Heart left ventricle (tissue), 16 donors: Measurements from ENCODE around the gene MEX3B. TPM values are rescaled to one million over a fixed set of nuclear protein-coding genes. Genes with fewer than 3 reads are reported as not detected.

Source experiments
- ATAC-seq, 4 donors: fragments of 200-7000 bp; cut with Tn5 transposase; one replicate each; pipeline ENCODE4 v1.9.1; 2020 to 2022; ENCODE audit warnings: moderate library complexity in 4 of 4, mild to moderate bottlenecking in 3 of 4, moderate number of reproducible peaks in 1 of 4
- DNase-seq, 5 donors: peaks; one replicate each; pipeline ENCODE4 v3.0.0-alpha.2; 2020
- H3K27ac ChIP-seq, 12 donors: fragments of 200-600 bp; sonication (generic) in 4 of 12; one replicate each; pipeline versions ENCODE4 v1.5.0 to v1.8.0; 2016 to 2022; ENCODE audit warnings: mild to moderate bottlenecking in 2 of 12
- H3K27me3 ChIP-seq, 9 donors: fragments of 200-600 bp; sonication (generic) in 2 of 9; one replicate each; pipeline versions ENCODE4 v1.5.1 to v1.8.0; 2016 to 2022; ENCODE audit warnings: mild to moderate bottlenecking in 3 of 9
- H3K36me3 ChIP-seq, 9 donors: fragments of 200-600 bp; sonication (generic) in 2 of 9; one replicate each; pipeline versions ENCODE4 v1.5.0 to v1.8.0; 2018 to 2022; ENCODE audit warnings: mild to moderate bottlenecking in 2 of 9
- H3K4me1 ChIP-seq, 12 donors: fragments of 200-600 bp; sonication (generic) in 4 of 12; one replicate each; pipeline versions ENCODE4 v1.5.0 to v1.8.0; 2016 to 2022; ENCODE audit warnings: mild to moderate bottlenecking in 3 of 12
- H3K4me3 ChIP-seq, 12 donors: fragments of 200-600 bp; sonication (generic) in 4 of 12; one replicate each; pipeline versions ENCODE4 v1.5.0 to v1.8.0; 2017 to 2022; ENCODE audit warnings: mild to moderate bottlenecking in 9 of 12, moderate library complexity in 4 of 12
- H3K9me3 ChIP-seq, 12 donors: fragments of 200-600 bp; sonication (generic) in 4 of 12; one replicate each; pipeline versions ENCODE4 v1.5.0 to v1.8.0; 2016 to 2022; ENCODE audit warnings: mild to moderate bottlenecking in 1 of 12
- POLR2A ChIP-seq, 2 donors: fragments of 450-650 bp; IDR thresholded peaks; one replicate each; pipeline ENCODE4 v1.6.1; 2017; ENCODE audit warnings: antibody characterized with exemption in 2 of 2, mild to moderate bottlenecking in 2 of 2, moderate library complexity in 2 of 2
- WGBS, 4 donors: extraction: QIAGEN DNeasy Blood & Tissue Kit in 2 of 4; methylation state at CpG; one replicate each; pipeline versions ENCODE4 v1.1.5 to v1.1.7; 2013 to 2018; 5-methylcytosine and 5-hydroxymethylcytosine counted together
- intact Hi-C, 10 donors: fragments of 100-400 bp; cut with DNase I; formaldehyde crosslinking; loops; one replicate each; pipeline versions ENCODE4 v1.11.1 to v1.14.2; 2022
- polyA plus RNA-seq, 2 donors: library from polyadenylated mRNA; stranded (reverse); fragments of 200-250 nt; gene quantifications; one replicate each; pipeline ENCODE4 v1.2.3, GENCODE V29; 2013
- total RNA-seq, 9 donors: library from RNA; depleted of rRNA in 2 of 9; stranded (reverse); fragments of >200 nt in 2 of 9; fragmentation: NEBNext Ultra II Directional in 3 of 9; extraction: Animal tissue kit (Norgen Biotek cat#: 25700) in 3 of 9; gene quantifications; one replicate each; pipeline versions ENCODE4 v1.1.0 to v1.2.4, GENCODE V29; 2016 to 2023
- TF ChIP-seq, protein P1 (sequence below), 12 donors: fragments of 200-600 bp; sonication (generic) in 4 of 12; IDR thresholded peaks; one replicate each; pipeline versions ENCODE4 v1.5.0 to v1.8.0; 2018 to 2022; ENCODE audit warnings: antibody characterized with exemption in 12 of 12, mild to moderate bottlenecking in 5 of 12
- donor health status: ischemic (EF 13 %, LVEDD 7.1; RV severe dilation, severe dysfunction).
- donor health status: healthy with polysubstance abuse.
- donor health status: DM: no; HTN: yes; CAD: no.
- donor health status: DM: no; HTN: no; CAD: no.
- donor health status: ischemic (EF 25% LVEDD 6.9; RV normal size, moderate dysfunction).
- donor health status: ischemic (EF 25% LVEDD 5.7; RV mildly dilated, moderate dysfunction).
- donor health status: healthy.
- donor health status: DM: yes; HTN: yes; CAD: no.
- donor health status: ischemic (EF 35%, LVEDD 5.7; RV mildly dilated, moderate dysfunction).
- donor health status: nonischemic (EF 11% LVEDD 7.7; RV severe dilation, severe dysfunction).
- donor health status: DM: yes; HTN: yes; CAD: no.
- donor health status: PGD.
- donor health status: ischemic (EF 29% LVEDD 5.4; RV normal size, mild dysfunction).
- donor health status: nonischemic (EF 23%, LVEDD 6.1; RV moderate dilation, normal function).

Gene MEX3B
- total and polyA plus RNA-seq, 11 donors, result 1.3 to 5.3 (median 3.0) TPM

- no peak for ATAC-seq
- no peaks in the 10 kb centered on the region for H3K27me3 ChIP-seq
- intact Hi-C loops, result no loop called here
- 69 to 81% (median 80%) methylated on average over 3 of the region's 3 CpGs for WGBS, 4 donors
- TF ChIP-seq POLR2A (IDR thresholded peaks at IDR 0.05), result no peak
- TF ChIP-seq, protein P1, sequence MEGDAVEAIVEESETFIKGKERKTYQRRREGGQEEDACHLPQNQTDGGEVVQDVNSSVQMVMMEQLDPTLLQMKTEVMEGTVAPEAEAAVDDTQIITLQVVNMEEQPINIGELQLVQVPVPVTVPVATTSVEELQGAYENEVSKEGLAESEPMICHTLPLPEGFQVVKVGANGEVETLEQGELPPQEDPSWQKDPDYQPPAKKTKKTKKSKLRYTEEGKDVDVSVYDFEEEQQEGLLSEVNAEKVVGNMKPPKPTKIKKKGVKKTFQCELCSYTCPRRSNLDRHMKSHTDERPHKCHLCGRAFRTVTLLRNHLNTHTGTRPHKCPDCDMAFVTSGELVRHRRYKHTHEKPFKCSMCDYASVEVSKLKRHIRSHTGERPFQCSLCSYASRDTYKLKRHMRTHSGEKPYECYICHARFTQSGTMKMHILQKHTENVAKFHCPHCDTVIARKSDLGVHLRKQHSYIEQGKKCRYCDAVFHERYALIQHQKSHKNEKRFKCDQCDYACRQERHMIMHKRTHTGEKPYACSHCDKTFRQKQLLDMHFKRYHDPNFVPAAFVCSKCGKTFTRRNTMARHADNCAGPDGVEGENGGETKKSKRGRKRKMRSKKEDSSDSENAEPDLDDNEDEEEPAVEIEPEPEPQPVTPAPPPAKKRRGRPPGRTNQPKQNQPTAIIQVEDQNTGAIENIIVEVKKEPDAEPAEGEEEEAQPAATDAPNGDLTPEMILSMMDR (IDR thresholded peaks at IDR 0.05), result no peak
- H3K9me3 ChIP-seq, result peaks cover 0 to 5% (median 0%) of the 10 kb centered on the region in 12 donors
- H3K36me3 ChIP-seq, result no peaks in the 10 kb centered on the region
- H3K4me3 ChIP-seq, result no peak overlapping the region
- DNase-seq, result no peak
- H3K4me1 ChIP-seq, result no peaks in the 10 kb centered on the region
- H3K27ac ChIP-seq, result no peak overlapping the region
These were observed 45.9 kb upstream of the MEX3B start for GRCh38 chr15:82091636-82092140.

DNA sequence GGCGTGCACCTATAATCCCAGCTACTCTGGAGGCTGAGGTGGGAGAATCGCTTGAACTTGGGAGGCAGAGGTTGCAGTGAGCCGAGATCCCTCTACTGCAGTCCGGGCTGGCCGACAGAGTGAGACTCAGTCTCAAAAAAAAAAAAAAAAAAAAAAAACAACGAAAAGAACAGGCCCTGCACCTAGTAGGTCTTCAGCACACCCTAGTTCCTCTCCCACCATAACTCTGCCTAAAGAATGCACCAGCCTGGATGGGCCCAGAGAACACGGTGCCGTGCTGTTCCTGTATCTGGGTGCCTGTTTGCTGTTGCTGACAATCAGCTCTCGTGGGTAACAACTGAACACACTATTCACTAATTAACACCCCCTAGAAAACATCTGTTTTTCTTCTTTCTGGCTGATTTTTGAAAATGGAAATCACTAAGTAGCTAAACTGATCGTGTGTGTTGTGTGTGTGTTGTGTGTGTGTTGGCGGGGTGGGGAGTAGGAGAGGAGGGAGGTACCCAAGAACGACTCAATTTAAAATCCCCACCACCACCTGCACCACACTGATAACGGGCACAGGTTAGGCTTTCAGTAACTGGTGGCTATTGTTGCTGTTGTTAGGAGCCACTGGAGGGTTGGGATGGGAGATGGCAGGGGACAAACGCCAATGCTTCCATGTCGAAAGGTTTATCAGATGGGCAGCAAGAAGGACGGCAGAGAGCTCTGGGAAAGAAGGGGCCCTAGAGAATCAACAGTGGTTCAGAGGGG is 40.6 kb upstream of the MEX3B start:
- Histone ChIP-seq H3K9me3 (no peaks in the 10 kb centered on the region), H3K36me3 (no peaks in the 10 kb centered on the region), H3K4me3 (no peak overlapping the region), H3K27ac (no peak overlapping the region), H3K27me3 (peaks cover 0 to 2% (median 0%) of the 10 kb centered on the region in 9 donors), H3K4me1 (no peaks in the 10 kb centered on the region)
- WGBS, 4 donors, result 74 to 84% (median 79%) methylated on average over 16 of the region's 16 CpGs
- intact Hi-C loops, result no loop called here
- TF ChIP-seq, protein P1 (IDR thresholded peaks at IDR 0.05), result no peak
- TF ChIP-seq POLR2A (IDR thresholded peaks at IDR 0.05), result no peak
- ATAC-seq, result no peak
- no peak for DNase-seq

DNA sequence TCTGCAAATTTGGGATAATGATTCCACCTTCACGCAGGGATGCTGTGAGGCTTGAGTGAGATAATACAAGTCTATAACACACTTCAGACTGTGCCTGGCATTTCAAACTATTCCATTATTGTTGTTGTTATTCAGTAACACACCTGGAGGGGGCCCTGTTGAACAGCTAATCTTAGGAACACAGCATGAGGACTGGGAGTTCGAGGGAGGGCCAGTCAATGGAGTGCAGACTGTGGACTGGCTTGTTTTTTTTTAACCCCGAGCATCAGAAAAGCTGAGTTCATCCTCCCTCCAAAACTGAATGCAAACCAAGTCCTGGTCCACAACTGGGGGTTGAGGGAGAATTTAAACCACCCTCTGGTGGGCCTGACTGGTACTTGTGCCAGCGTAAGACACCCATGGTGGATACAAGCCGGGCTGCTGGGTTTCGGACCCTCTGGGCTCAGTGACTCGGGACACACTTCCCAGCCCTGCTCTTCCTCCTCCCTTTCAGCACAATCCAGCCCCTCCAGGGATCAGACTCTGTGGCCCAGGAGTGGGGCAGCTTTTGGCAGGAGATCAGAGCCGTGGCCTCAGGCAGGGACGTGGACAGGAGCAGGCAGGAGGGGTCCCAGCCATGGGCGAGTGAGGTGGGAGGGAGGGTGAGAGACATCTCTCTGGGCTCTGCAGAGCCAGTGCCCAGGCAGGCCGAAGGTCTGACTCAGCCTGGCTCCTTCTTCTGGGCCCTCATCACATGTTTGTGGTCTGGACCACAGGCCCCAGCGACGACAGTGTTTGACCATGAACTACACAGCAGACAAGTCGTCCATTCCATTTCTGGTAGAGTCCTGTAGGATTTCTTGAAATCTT is 36.3 kb upstream of the MEX3B start:
- 75 to 82% (median 79%) methylated on average over 12 to 14 of the region's 14 CpGs for WGBS, 4 donors
- Histone ChIP-seq H3K27ac (no peak overlapping the region), H3K27me3 (peaks cover 0 to 15% (median 0%) of the 10 kb centered on the region in 9 donors), H3K4me3 (no peak overlapping the region), H3K9me3 (no peaks in the 10 kb centered on the region), H3K4me1 (no peaks in the 10 kb centered on the region), H3K36me3 (no peaks in the 10 kb centered on the region)
- DNase-seq (no peak), ATAC-seq (no peak)
- no peak for TF ChIP-seq POLR2A (IDR thresholded peaks at IDR 0.05)
- TF ChIP-seq, protein P1 (IDR thresholded peaks at IDR 0.05), result no peak
- intact Hi-C loops, result no loop called here

- DNase-seq, result no peak
- H3K4me3 ChIP-seq, result no peak overlapping the region
- intact Hi-C loops, result no loop called here
These were observed 35.0 kb upstream of the MEX3B start for GRCh38 chr15:82080774-82081173.

More at GRCh38 chr15:82080774-82081173, 35.0 kb upstream of the MEX3B start:
- H3K4me1 ChIP-seq, result no peaks in the 10 kb centered on the region
- no peak for TF ChIP-seq POLR2A (IDR thresholded peaks at IDR 0.05)
- TF ChIP-seq, protein P1 (IDR thresholded peaks at IDR 0.05), result no peak
- no peak overlapping the region for H3K27ac ChIP-seq
- H3K9me3 ChIP-seq, result no peaks in the 10 kb centered on the region
- H3K27me3 ChIP-seq, result peaks cover 0 to 19% (median 2%) of the 10 kb centered on the region in 9 donors
- 91 to 94% (median 93%) methylated on average over 6 of the region's 6 CpGs for WGBS, 4 donors
- no peaks in the 10 kb centered on the region for H3K36me3 ChIP-seq
- no peak for ATAC-seq
